ENCODE measurements around the gene CFAP300. TPM values are rescaled to one million over a fixed set of nuclear protein-coding genes. Genes with fewer than 3 reads are reported as not detected.

CFAP300 gene
- total and polyA plus RNA-seq, 2 donors (not counting 1 experiment from before 2014, with no cell fraction given) = not detected

- Mint-ChIP-seq H3K9me3 (ENCODE audit: insufficient read depth) (no peaks in the 10 kb centered on the region), H3K4me1 (peaks cover 15% of the 10 kb centered on the region), H3K27me3 (peaks cover 57% of the 10 kb centered on the region), H3K27ac (no peak overlapping the region), H3K4me3 (peak overlapping the region; percentile 96)
- Histone ChIP-seq H3K9ac (ENCODE audit: low read length) (no peak overlapping the region), H3K79me2 (ENCODE audit: control insufficient read depth, insufficient read depth, low read length) (no peaks in the 10 kb centered on the region), H2AFZ (ENCODE audit: insufficient read depth, low read depth, low read length, poor library complexity, severe bottlenecking) (no peak overlapping the region), H3K4me2 (replicated peaks; ENCODE audit: low read depth, low read length, poor library complexity, severe bottlenecking) (no peak overlapping the region), H3K4me1 (ENCODE audit: control insufficient read depth in 2 of 2, insufficient read depth in 2 of 2, low read length in 2 of 2) (peaks cover 17 to 20% of the 10 kb centered on the region in 2 donors), H4K20me1 (ENCODE audit: control insufficient read depth, insufficient read depth, low read length, poor library complexity, severe bottlenecking) (no peaks in the 10 kb centered on the region), H3K4me3 (ENCODE audit: control extremely low read depth in 1 of 5, extremely low read depth in 1 of 5, insufficient read depth in 1 of 5, low read depth in 2 of 5, low read length in 4 of 5) (no peak overlapping the region), H3K36me3 (replicated peaks in 1 of 2; ENCODE audit: control extremely low read depth in 1 of 2, control insufficient read depth in 1 of 2, extremely low read depth in 1 of 2, insufficient read depth in 2 of 2, low read length in 1 of 2) (no peaks in the 10 kb centered on the region), H3K27ac (ENCODE audit: low read length in 2 of 2) (no peak overlapping the region), H3K27me3 (replicated peaks in 1 of 4; ENCODE audit: control extremely low read depth in 1 of 4, control insufficient read depth in 3 of 4, insufficient read depth in 4 of 4, low read length in 3 of 4) (peaks cover 0 to 34% (median 24%) of the 10 kb centered on the region in 4 experiments), H3K9me3 (ENCODE audit: control extremely low read depth in 1 of 3, control insufficient read depth in 2 of 3, insufficient read depth in 1 of 3, low read length in 2 of 3) (peaks cover 0 to 4% (median 0%) of the 10 kb centered on the region in 3 donors)
- ATAC-seq (ENCODE audit: low read depth) (no peak), DNase-seq (no peak)
- WGBS (ENCODE audit: insufficient coverage) = 100% methylated on average over 2 of the region's 3 CpGs
- ChIA-PET POLR2A (no interaction called here), CTCF (interaction anchor here (0.6 kb wide), 1 partner anchor 362 kb away, joined by 6 read pairs; no protein-coding TSS in a partner anchor)
- TF ChIP-seq EZH2 (IDR thresholded peaks at IDR 0.05; ENCODE audit: borderline replicate concordance, insufficient read depth, low read depth, low read length, poor library complexity, severe bottlenecking) = no peak
- no peak for TF ChIP-seq CTCF (IDR thresholded peaks at IDR 0.05)
- intact Hi-C loops (cut with micrococcal nuclease) = no loop called here
Observed at GRCh38 chr11:102108734-102109440, 61.6 kb downstream of the CFAP300 start.

Data from B cell (primary cell).